NCI-H1105 treated with DMSO at 0.1 percent for 48 hours (cell line): ENCODE results near the gene GMEB2.
"Not testable (repeated sequence)": the region's sequence is repeated elsewhere in the genome, so short reads cannot be mapped to it uniquely, and the experiment has no call there.

ENCODE experiments used
- DNase-seq: peaks from one replicate; lab custom pipeline; 2025; lab: John Stamatoyannopoulos, UW

GMEB2 gene

GRCh38 chr20:63626424-63627128 is at the start of gene GMEB2:
Gene GMEB2, minus strand, starts transcription at chr20:63627101. Its CDS starts 7,704 bp downstream, at chr20:63619397.
- peak; percentile 76 for DNase-seq

DNA sequence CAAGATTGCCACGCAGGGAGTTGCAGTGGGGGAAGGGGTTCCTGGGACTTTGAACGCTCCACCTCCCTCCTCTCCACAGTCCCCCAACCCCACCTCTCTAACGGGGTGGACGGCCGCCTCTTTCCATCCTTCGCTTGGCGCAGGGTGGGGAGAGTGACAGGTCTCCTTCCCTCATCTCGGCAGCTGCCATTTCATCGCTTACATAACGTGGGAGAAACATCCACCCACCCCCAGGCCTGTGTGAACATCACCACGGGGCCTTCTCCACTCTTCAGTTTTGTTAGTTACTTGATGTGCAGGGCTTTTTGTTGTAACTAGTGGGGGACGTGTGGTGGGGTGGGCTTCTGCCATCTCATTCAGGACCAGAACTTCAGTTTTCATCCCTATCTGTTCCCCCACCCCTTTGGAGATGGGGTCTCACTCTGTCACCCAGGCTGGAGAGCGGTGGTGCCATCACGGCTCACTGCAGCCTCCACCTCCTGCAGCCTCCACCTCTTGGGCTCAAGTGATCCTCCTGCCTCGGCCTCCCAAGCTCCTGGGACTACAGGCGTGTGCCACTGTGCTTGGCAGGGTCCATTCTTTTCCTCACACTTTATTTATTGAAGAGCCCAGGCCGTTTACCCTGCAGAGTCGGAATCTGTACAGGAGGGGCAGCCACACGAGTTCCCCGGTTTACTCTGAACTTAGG is 48.9 kb upstream of the GMEB2 start:
- DNase-seq = no peak

- no peak for DNase-seq
These were observed 47.0 kb upstream of the GMEB2 start for GRCh38 chr20:63673951-63674350.

DNA sequence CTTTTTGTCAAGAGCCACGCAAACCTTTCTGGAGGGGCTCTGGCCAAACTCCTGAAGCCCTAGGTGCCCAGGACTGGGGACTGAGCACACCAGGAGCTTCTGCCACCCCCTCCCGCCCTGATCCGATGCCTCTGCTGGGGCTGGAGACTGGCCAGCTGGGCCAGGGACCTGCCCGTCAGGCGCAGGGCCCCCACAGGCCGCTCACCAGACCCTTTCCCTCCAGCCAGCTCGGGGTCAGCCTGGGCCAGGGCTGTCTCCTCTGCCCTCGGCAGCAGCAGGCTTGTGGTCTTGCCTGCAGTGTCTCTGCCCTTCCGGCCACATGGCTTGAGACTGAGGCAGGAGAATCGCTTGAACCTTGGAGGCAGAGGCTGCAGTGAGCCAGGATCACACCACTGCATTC is 45.8 kb upstream of the GMEB2 start:
- no peak for DNase-seq

DNA sequence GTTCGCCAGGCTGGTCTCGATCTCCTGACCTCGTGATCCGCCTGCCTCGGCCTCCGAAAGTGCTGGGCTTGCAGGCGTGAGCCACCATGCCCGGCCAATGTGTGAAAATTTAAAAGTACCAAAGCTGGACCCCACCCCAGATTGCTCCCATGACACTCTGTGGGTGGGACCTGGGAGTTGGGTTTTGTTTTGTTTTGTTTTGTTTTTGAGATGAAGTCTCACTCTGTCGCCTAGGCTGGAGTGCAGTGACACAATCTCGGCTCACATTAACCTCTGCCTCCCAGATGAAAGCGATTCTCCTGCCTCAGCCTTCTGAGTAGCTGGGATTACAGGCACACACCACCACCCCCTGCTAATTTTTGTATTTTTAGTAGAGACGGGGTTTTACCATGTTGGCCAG is 44.8 kb upstream of the GMEB2 start:
- not testable (repeated sequence) for DNase-seq

- DNase-seq = no peak
These were observed 41.5 kb upstream of the GMEB2 start for GRCh38 chr20:63668351-63668750.

- DNase-seq = no peak
These were observed 41.0 kb upstream of the GMEB2 start for GRCh38 chr20:63667858-63668257.

GRCh38 chr20:63665708-63666107 is 38.8 kb upstream of the GMEB2 start:
- no peak for DNase-seq

GRCh38 chr20:63664861-63665594 is 38.1 kb upstream of the GMEB2 start:
- DNase-seq = no peak

DNA sequence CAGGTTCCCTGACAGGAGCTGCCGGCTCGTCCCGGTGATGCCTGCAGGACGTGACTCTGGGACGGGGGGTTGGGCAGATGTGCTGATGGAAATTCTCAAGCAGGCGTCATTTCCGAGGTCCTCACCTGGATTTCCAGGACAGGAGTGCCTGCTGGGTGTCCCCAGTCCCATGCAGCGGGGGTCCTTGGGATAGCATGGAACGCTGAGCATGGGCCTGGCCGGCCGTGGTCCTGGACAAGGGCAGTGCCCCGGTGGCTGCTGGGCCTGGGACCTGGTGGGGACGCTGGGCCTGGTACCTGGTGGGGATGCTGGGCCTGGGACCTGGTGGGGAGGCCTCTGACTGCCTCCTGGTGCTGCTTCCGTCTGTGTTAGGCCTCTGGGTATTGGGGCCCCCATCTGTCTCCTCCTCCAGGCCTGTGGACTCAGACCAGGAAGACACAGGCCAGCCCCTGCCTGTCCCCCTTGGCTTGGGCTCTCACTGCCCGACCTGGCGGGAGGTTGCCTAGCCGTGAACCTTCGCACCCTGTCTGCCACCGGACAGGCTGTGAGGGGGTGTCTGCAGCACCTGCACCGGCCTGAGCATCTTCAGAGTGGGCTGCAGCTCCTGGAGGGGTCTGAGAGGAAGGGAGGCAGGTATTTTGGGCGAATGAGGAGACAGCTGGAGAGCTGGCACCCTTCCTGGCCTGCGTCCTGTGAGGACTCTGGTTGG is 37.4 kb upstream of the GMEB2 start:
- DNase-seq = no peak

DNA sequence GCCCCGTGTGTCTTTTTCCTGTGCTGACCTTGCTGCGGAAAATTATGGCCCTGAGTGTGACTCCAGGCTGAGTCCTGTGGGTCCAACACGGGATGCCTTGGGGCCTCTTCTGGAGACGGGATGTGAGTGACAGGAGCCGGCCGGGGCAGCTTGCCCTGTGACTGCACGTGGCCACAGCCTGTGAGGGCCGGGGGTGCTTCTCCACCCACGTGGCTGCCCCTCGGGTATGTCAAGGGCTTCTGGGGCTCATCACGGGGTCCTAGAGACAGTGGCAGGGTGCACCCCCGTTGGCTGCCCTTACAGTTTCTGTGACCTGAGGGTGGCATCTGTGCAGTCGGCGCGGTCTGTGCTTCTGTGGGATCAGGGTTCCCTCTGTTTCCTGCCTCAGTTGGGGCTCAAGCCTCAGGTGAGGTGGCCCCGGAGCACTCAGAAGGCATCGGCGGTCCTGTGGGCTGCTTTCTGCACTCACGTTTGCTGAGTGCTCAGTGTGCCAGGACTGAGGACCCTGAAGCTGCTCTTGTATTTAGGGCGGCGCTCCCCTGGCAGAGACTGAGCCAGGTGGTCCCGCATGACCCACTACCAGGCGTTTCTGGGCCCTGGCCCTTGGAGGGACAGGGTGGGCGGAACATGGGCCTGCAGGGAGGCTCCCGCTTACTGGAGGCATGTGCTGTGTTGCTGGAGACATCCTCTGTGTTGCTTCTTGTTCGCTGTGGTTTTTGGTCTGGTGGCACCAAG is 36.6 kb upstream of the GMEB2 start:
- no peak for DNase-seq

- no peak for DNase-seq
These were observed 35.9 kb upstream of the GMEB2 start for GRCh38 chr20:63662813-63663189.

- no peak for DNase-seq
These were observed 35.3 kb upstream of the GMEB2 start for GRCh38 chr20:63661959-63662812.

- no peak for DNase-seq
These were observed 34.2 kb upstream of the GMEB2 start for GRCh38 chr20:63661108-63661507.

GRCh38 chr20:63660622-63661021 is 33.7 kb upstream of the GMEB2 start:
- DNase-seq = no peak

- DNase-seq = not testable (repeated sequence)
These were observed 33.3 kb upstream of the GMEB2 start for GRCh38 chr20:63660174-63660573.

- no peak for DNase-seq
These were observed 32.5 kb upstream of the GMEB2 start for GRCh38 chr20:63659370-63659769.

DNA sequence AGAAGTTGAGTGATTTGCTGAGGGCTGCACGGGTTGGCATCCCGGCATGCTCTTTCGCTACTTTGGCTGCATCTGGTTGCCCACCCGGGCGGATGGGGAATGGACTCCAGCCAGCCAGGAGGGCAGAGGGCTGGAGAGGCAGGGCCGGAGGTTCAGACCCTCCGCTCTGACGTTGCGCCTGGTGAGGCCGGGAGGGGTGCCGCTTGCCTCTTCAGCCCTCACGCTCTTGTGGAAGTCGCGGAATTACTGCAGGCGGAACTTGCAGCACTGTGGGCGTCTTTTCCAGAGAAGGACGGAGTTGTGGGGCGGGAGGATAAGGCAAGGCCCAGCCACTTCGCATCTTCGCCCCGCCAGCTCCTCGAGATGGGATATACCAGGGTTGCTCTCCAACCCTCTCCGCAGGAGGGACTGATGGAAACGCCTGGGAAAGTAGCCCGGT is 31.9 kb upstream of the GMEB2 start:
- DNase-seq = no peak

DNA sequence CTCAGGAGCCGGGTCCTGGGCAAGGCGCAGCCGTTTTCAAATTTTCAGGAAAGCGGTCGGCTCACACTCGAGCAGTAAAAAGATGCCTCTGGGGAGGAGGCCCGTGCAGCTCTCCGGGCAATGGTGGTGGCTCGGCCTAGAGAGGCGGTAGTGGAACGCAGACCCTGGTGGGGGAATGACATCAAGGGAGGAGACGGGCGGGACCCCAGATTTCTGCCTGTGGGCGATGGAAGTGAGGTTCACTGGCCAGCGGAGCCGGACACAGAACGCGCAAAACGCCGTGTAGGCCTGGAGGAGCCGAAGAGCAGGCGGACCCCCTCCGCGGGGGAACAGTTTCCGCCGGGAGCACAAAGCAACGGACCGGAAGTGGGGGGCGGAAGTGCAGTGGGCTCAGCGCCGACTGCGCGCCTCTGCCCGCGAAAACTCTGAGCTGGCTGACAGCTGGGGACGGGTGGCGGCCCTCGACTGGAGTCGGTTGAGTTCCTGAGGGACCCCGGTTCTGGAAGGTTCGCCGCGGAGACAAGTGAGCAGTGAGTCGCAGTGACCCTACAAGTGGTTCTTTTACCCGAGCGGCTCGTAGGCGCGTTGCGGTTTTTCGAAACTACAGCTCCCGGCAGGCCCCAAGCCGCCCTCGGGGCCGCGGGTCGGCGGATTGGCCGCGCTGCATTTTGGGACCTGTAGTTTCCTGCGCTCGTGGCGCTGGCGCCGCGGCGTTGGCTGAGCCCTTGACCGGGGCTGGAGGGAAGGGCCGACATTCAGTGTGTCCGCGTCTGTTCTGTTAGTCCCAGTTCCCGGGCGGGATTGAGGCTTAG is 31.2 kb upstream of the GMEB2 start, which contains the start of gene RTEL1:
Gene RTEL1, plus strand, starts transcription at position 376 of the 812 bp plus-strand sequence. CDS start 1,091 bp downstream, outside the sequence.
- DNase-seq = peak; percentile 84
